Endothelial cell of umbilical vein (primary cell): ENCODE measurements around the gene ACVR1C. TPM values are rescaled to one million over a fixed set of nuclear protein-coding genes. Genes with fewer than 3 reads are reported as not detected.

Experiments
- BruUV-seq: library from RNA; stranded (reverse); fragments of 400-500 nt; replicated peaks from 2 replicates; lab custom pipeline; 2021; lab: Mats Ljungman, UMichigan
- CTCF ChIA-PET: fragments of 300-600, 350-600 bp; sonication (Branson Sonifier 250); formaldehyde crosslinking; loops from one replicate; lab custom pipeline; 2021; ENCODE audit warnings: antibody characterized with exemption, inconsistent platforms; lab: Charles Lee
- POLR2A ChIA-PET: fragments of 300-600, 350-600 bp; sonication (Branson Sonifier 250); formaldehyde crosslinking; loops from one replicate; lab custom pipeline; 2021; ENCODE audit warnings: antibody characterized with exemption, inconsistent platforms; lab: Charles Lee
- DNase-seq: peaks from one replicate; pipeline ENCODE4 v3.0.0-alpha.2; 2011; ENCODE audit warnings: low read depth, low spot score
- FAIRE-seq: peaks from 2 replicates; lab custom pipeline; 2011; peaks lifted over from hg19 to GRCh38; lab: Jason Lieb, UNC
- H2AFZ ChIP-seq: 2 replicates; pipeline ENCODE4 v1.6.0; 2012; ENCODE audit warnings: low read depth, low read length, control low read depth, inconsistent platforms
- H3K27ac ChIP-seq: 2 replicates; pipeline ENCODE4 v1.5.1; 2011; ENCODE audit warnings: low read depth, mild to moderate bottlenecking, control low read depth, low read length, moderate library complexity; ENCODE audit not compliant: insufficient read depth
- H3K27me3 ChIP-seq, 2 experiments: 2 replicates each; pipeline versions ENCODE4 v1.6.0 to v1.6.1; 2011; ENCODE audit warnings: low read length in 2 of 2, mixed read lengths in 1 of 2; ENCODE audit not compliant: control insufficient read depth in 2 of 2, insufficient read depth in 2 of 2
- H3K36me3 ChIP-seq, 2 experiments: 2 replicates in 1 of 2; 3 replicates in 1 of 2; pipeline ENCODE4 v1.5.1; 2011; ENCODE audit warnings: low read length in 2 of 2, mild to moderate bottlenecking in 1 of 2, moderate library complexity in 1 of 2; ENCODE audit not compliant: control insufficient read depth in 2 of 2, insufficient read depth in 2 of 2; ENCODE audit errors: extremely low read depth in 1 of 2
- H3K4me1 ChIP-seq: 3 replicates; pipeline ENCODE4 v1.5.1; 2011; ENCODE audit warnings: mild to moderate bottlenecking, low read length; ENCODE audit not compliant: control insufficient read depth, insufficient read depth; ENCODE audit errors: extremely low read depth
- H3K4me2 ChIP-seq: 2 replicates; pipeline ENCODE4 v1.6.1; 2011; ENCODE audit warnings: low read length, control low read depth, mixed read lengths; ENCODE audit not compliant: insufficient read depth
- H3K4me3 ChIP-seq, 3 experiments: fragments of 200-600 bp in 1 of 3; sonication (generic), shearing (Covaris generic) in 1 of 3; replicated peaks in 1 of 3; 2 replicates each; pipeline ENCODE4 v1.5.1; 2011 to 2016; ENCODE audit warnings: control low read depth in 3 of 3, low read length in 3 of 3, mild to moderate bottlenecking in 2 of 3, inconsistent platforms in 1 of 3, low read depth in 1 of 3, moderate library complexity in 1 of 3; ENCODE audit not compliant: insufficient read depth in 1 of 3
- H3K79me2 ChIP-seq: 2 replicates; pipeline ENCODE4 v1.6.0; 2012; ENCODE audit warnings: low read length, inconsistent platforms; ENCODE audit not compliant: control insufficient read depth, insufficient read depth
- H3K9ac ChIP-seq: replicated peaks from 2 replicates; pipeline ENCODE3; 2011; ENCODE audit warnings: low read length, control low read depth; ENCODE audit not compliant: insufficient read depth; ENCODE audit errors: extremely low read depth
- H3K9me1 ChIP-seq: replicated peaks from 3 replicates; pipeline ENCODE4 v1.6.0; 2011; ENCODE audit warnings: mild to moderate bottlenecking, low read length; ENCODE audit not compliant: control insufficient read depth, insufficient read depth; ENCODE audit errors: extremely low read depth
- H3K9me3 ChIP-seq: replicated peaks from 2 replicates; pipeline ENCODE4 v1.5.1; 2012; ENCODE audit warnings: low read length, inconsistent platforms; ENCODE audit not compliant: control insufficient read depth, insufficient read depth
- H4K20me1 ChIP-seq: replicated peaks from 2 replicates; pipeline ENCODE3; 2011; ENCODE audit warnings: mild to moderate bottlenecking, low read length; ENCODE audit not compliant: control insufficient read depth, insufficient read depth; ENCODE audit errors: extremely low read depth
- FOS ChIP-seq: IDR thresholded peaks from 2 replicates; pipeline ENCODE4 v1.6.1; 2011; ENCODE audit warnings: mild to moderate bottlenecking, low read length, moderate library complexity, borderline replicate concordance; ENCODE audit not compliant: insufficient read depth
- GATA2 ChIP-seq: IDR thresholded peaks from 2 replicates; pipeline ENCODE4 v1.7.0; 2011; ENCODE audit warnings: low read depth, mild to moderate bottlenecking, moderate library complexity, mixed read lengths, low read length; ENCODE audit not compliant: insufficient read length, insufficient read depth
- MAX ChIP-seq: IDR thresholded peaks from 2 replicates; pipeline ENCODE4 v1.6.1; 2011; ENCODE audit not compliant: insufficient read depth, insufficient read length
- MYC ChIP-seq: IDR thresholded peaks from one replicate; pipeline ENCODE4 v1.6.1; 2011; ENCODE audit warnings: mild to moderate bottlenecking, low read depth, low read length
- POLR2A ChIP-seq: IDR thresholded peaks from 2 replicates; pipeline ENCODE4 v1.6.1; 2012; ENCODE audit warnings: low read depth, mild to moderate bottlenecking, control low read depth, low read length
- dilution Hi-C: fragments of 300-500 bp; cut with MboI; formaldehyde crosslinking; loops from one replicate; pipeline ENCODE4 v1.15.0; 2019; ENCODE audit warnings: low sequenced_read_pairs; ENCODE audit not compliant: extremely low pct_ligation_motif_present
- intact Hi-C: fragments of 100-400 bp; cut with micrococcal nuclease; formaldehyde crosslinking; loops from one replicate; pipeline ENCODE4 v1.10.0; 2022
- polyA plus RNA-seq, 4 experiments: library from polyadenylated mRNA; depleted of rRNA in 3 of 4; stranded (reverse) in 3 of 4; unstranded in 1 of 4; fragments of >200 nt; gene quantifications; 2 replicates each; pipeline versions ENCODE4 v1.2.1 to v1.2.3, GENCODE V29; 2011 to 2012; ENCODE audit warnings: missing spikeins in 1 of 4
- total RNA-seq: library from RNA; stranded (reverse); gene quantifications from 2 replicates; pipeline ENCODE4 v1.2.3, GENCODE V29; 2021
- TF ChIP-seq, protein P1 (sequence below), 2 donors: IDR thresholded peaks; 1 replicate in 1 of 2; 2 replicates in 1 of 2; pipeline ENCODE4 v1.5.1; 2011; ENCODE audit warnings: low read length in 2 of 2, mild to moderate bottlenecking in 2 of 2, moderate library complexity in 2 of 2, control low read depth in 1 of 2, inconsistent platforms in 1 of 2, low read depth in 1 of 2; ENCODE audit not compliant: insufficient read depth in 1 of 2; ENCODE audit errors: extremely low read depth in 1 of 2

ACVR1C gene
- total and polyA plus RNA-seq, 2 donors (not counting 3 experiments of a cell fraction or from before 2014, with no cell fraction given): not detected

GRCh38 chr2:157509744-157510143 lies 118.9 kb downstream of the ACVR1C start:
- H4K20me1 ChIP-seq: no peaks in the 10 kb centered on the region
- peaks cover 2 to 6% of the 10 kb centered on the region in 2 experiments for H3K27me3 ChIP-seq
- FAIRE-seq: no peak
- ChIA-PET POLR2A (no interaction called here), CTCF (interaction anchor here (1.0 to 1.5 kb wide), 2 partner anchors 17 to 515 kb away, joined by 4 read pairs; no protein-coding TSS in a partner anchor)
- no peaks in the 10 kb centered on the region for H3K9me1 ChIP-seq
- H3K36me3 ChIP-seq: no peaks in the 10 kb centered on the region
- intact Hi-C loops: no loop called here
- no peaks in the 10 kb centered on the region for H3K4me1 ChIP-seq
- H3K4me2 ChIP-seq: no peak overlapping the region
- H3K9me3 ChIP-seq: no peaks in the 10 kb centered on the region
- no peak for DNase-seq
- H3K9ac ChIP-seq: no peak overlapping the region
- no peak overlapping the region for H2AFZ ChIP-seq
- dilution Hi-C loops: no loop called here
- H3K4me3 ChIP-seq: no peak overlapping the region
- BruUV-seq: no TSS peak
- no peaks in the 10 kb centered on the region for H3K79me2 ChIP-seq
- no peak overlapping the region for H3K27ac ChIP-seq
- TF ChIP-seq, protein P1, sequence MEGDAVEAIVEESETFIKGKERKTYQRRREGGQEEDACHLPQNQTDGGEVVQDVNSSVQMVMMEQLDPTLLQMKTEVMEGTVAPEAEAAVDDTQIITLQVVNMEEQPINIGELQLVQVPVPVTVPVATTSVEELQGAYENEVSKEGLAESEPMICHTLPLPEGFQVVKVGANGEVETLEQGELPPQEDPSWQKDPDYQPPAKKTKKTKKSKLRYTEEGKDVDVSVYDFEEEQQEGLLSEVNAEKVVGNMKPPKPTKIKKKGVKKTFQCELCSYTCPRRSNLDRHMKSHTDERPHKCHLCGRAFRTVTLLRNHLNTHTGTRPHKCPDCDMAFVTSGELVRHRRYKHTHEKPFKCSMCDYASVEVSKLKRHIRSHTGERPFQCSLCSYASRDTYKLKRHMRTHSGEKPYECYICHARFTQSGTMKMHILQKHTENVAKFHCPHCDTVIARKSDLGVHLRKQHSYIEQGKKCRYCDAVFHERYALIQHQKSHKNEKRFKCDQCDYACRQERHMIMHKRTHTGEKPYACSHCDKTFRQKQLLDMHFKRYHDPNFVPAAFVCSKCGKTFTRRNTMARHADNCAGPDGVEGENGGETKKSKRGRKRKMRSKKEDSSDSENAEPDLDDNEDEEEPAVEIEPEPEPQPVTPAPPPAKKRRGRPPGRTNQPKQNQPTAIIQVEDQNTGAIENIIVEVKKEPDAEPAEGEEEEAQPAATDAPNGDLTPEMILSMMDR (IDR thresholded peaks at IDR 0.05; ENCODE audit: extremely low read depth in 1 of 2, insufficient read depth in 1 of 2, low read depth in 1 of 2, low read length in 2 of 2): no peak
- TF ChIP-seq FOS (no peak), GATA2 (no peak), POLR2A (no peak), MAX (no peak), MYC (no peak)

- Histone ChIP-seq H3K27me3 (peaks cover 2 to 7% of the 10 kb centered on the region in 2 experiments), H3K4me1 (no peaks in the 10 kb centered on the region), H3K9ac (no peak overlapping the region), H4K20me1 (no peaks in the 10 kb centered on the region), H3K4me3 (no peak overlapping the region), H3K4me2 (no peak overlapping the region), H3K36me3 (no peaks in the 10 kb centered on the region), H3K9me1 (no peaks in the 10 kb centered on the region), H3K79me2 (no peaks in the 10 kb centered on the region), H3K27ac (no peak overlapping the region), H2AFZ (no peak overlapping the region), H3K9me3 (no peaks in the 10 kb centered on the region)
- intact Hi-C loops: no loop called here
- BruUV-seq: no TSS peak
- dilution Hi-C loops: no loop called here
- CTCF ChIA-PET: interaction anchor here (0.9 to 1.5 kb wide), 2 partner anchors 16 to 64 kb away, joined by 3 to 4 read pairs; no protein-coding TSS in a partner anchor
- no peak for FAIRE-seq
- POLR2A ChIA-PET: no interaction called here
- DNase-seq: no peak
- peak; percentile 6 for TF ChIP-seq FOS
- no peak for TF ChIP-seq POLR2A
These were observed 120.0 kb downstream of the ACVR1C start for GRCh38 chr2:157508676-157509075.
